ENCODE measurements around the gene CISD3. TPM values are rescaled to one million over a fixed set of nuclear protein-coding genes. Genes with fewer than 3 reads are reported as not detected.

CISD3 gene
- total and polyA plus RNA-seq, 10 of the 15 experiments (the other 5 are each of a cell fraction or from before 2014, with no cell fraction given), result 2.6 to 38.1 (median 8.1) TPM

DNA sequence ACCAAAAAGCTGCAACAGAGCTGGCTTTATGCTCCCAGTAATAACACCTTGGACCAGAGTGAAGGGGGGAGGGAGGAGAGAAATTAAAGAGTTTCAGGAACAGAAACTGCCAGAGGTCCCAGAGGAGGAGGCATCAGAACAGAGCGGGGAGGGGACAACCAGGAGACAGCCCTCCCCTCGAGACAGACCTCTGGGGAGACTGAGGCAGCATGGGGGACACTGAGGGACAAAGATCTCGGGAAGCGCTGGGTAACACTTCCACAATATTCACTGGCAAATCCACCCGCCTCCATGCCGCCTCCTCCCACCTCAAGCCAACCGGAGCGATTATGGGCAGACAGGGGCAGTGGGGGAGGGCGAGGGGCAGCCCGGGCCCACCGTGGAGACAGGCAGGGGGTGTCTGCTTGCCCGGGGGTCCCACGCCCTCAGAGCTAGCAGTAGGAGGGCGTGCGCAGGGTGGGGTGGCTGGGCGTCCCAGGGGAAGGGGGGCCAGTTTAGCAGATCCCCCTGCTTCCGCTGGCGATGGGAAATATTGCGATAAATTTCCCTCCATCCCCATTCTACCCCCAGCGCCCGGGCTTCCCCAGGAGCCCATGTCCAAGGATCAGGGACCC, 16.8 kb downstream of the CISD3 start (continued):
- no peak for TF ChIP-seq CREM (IDR thresholded peaks at IDR 0.05; ENCODE audit: low read depth)
- TF ChIP-seq CHD2 (IDR thresholded peaks at IDR 0.05; ENCODE audit: borderline replicate concordance, low read depth, low read length), result peak; percentile 3; the same call in 1 of the 2 replicates
- no peak for TF ChIP-seq KAT2A (conservative IDR thresholded peaks at IDR 0.05; ENCODE audit: control insufficient read depth, low read depth, low read length)
- TF ChIP-seq ZNF622 (IDR thresholded peaks at IDR 0.05), result no peak
- no peak for TF ChIP-seq NR2F1 (conservative IDR thresholded peaks at IDR 0.05)
- no peak for TF ChIP-seq RELA (IDR thresholded peaks at IDR 0.05; ENCODE audit: borderline replicate concordance, partially characterized antibody)
- TF ChIP-seq SIX5 (IDR thresholded peaks at IDR 0.05; ENCODE audit: low read depth, low read length, severe bottlenecking), result no peak
- TF ChIP-seq NR2C1 (IDR thresholded peaks at IDR 0.05), result no peak
- no peak for TF ChIP-seq RFX5 (IDR thresholded peaks at IDR 0.05; ENCODE audit: low read depth, low read length)
- TF ChIP-seq NBN (IDR thresholded peaks at IDR 0.05), result 0 out of 2 replicates have a peak, but pooled peaks have one; percentile 43
- TF ChIP-seq, protein P1, sequence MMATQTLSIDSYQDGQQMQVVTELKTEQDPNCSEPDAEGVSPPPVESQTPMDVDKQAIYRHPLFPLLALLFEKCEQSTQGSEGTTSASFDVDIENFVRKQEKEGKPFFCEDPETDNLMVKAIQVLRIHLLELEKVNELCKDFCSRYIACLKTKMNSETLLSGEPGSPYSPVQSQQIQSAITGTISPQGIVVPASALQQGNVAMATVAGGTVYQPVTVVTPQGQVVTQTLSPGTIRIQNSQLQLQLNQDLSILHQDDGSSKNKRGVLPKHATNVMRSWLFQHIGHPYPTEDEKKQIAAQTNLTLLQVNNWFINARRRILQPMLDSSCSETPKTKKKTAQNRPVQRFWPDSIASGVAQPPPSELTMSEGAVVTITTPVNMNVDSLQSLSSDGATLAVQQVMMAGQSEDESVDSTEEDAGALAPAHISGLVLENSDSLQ (IDR thresholded peaks at IDR 0.05), result no peak

GRCh38 chr17:38747463-38748148, 17.5 kb downstream of the CISD3 start:
- ATAC-seq (peak; percentile 11), FAIRE-seq (no peak), DNase-seq (ENCODE audit: low read depth, low spot score) (no peak)
- Histone ChIP-seq H3K4me1 (ENCODE audit: control insufficient read depth, insufficient read depth, low read length) (peaks cover 35% of the 10 kb centered on the region), H3K27ac (ENCODE audit: control insufficient read depth, insufficient read depth) (peak overlapping the region; percentile 76), H3K9me3 (replicated peaks; ENCODE audit: control insufficient read depth, insufficient read depth, low read length) (no peaks in the 10 kb centered on the region), H3K4me3 (peak overlapping the region; percentile 95), H3K36me3 (ENCODE audit: control insufficient read depth in 2 of 2, insufficient read depth in 2 of 2, low read length in 1 of 2) (no peaks in the 10 kb centered on the region), H2AFZ (ENCODE audit: control insufficient read depth, low read depth, low read length) (peak overlapping the region; percentile 55), H3K27me3 (replicated peaks in 1 of 2; ENCODE audit: control insufficient read depth in 2 of 2, insufficient read depth in 2 of 2, low read length in 1 of 2) (no peaks in the 10 kb centered on the region; a peak in 1 of 4 replicates), H4K20me1 (ENCODE audit: control insufficient read depth, insufficient read depth) (no peaks in the 10 kb centered on the region), H3K79me2 (ENCODE audit: control insufficient read depth, insufficient read depth, low read length) (peaks cover 42% of the 10 kb centered on the region), H3K4me2 (ENCODE audit: control insufficient read depth, insufficient read depth) (peak overlapping the region; percentile 81), H3K9ac (ENCODE audit: control insufficient read depth, insufficient read depth, low read length) (peak overlapping the region; percentile 77)
- intact Hi-C loops (cut with micrococcal nuclease; ENCODE audit: unreplicated experiment) (no loop called here), in situ Hi-C loops (cut with MboI) (no loop called here)
- RAD21 ChIA-PET (ENCODE audit: unreplicated experiment), result no interaction called here
- SMC1A ChIA-PET (ENCODE audit: uncharacterized antibody, unreplicated experiment), result no interaction called here
- no TSS peak for BruUV-seq (replicated peaks)
- POLR2A ChIA-PET, result no interaction called here
- 3% methylated on average over 50 of the region's 64 CpGs for WGBS (ENCODE audit: insufficient coverage, insufficient replicate concordance, low lambda C conversion rate, missing lambda C conversion rate)
- CTCF ChIA-PET, result interaction anchor here (0.7 to 2.3 kb wide), 2 partner anchors 13 to 16 kb away, joined by 5 to 11 read pairs; partner anchors contain the start of gene CISD3
- TF ChIP-seq PAX5 (IDR thresholded peaks at IDR 0.05; ENCODE audit: borderline replicate concordance, low read depth, low read length) (no peak), E4F1 (IDR thresholded peaks at IDR 0.05; ENCODE audit: borderline replicate concordance, partially characterized antibody) (no peak), ZNF622 (IDR thresholded peaks at IDR 0.05) (no peak), KAT2A (conservative IDR thresholded peaks at IDR 0.05; ENCODE audit: control insufficient read depth, low read depth, low read length) (no peak), SIN3A (IDR thresholded peaks at IDR 0.05; ENCODE audit: low read depth, low read length) (no peak)
- TF ChIP-seq, protein P2, sequence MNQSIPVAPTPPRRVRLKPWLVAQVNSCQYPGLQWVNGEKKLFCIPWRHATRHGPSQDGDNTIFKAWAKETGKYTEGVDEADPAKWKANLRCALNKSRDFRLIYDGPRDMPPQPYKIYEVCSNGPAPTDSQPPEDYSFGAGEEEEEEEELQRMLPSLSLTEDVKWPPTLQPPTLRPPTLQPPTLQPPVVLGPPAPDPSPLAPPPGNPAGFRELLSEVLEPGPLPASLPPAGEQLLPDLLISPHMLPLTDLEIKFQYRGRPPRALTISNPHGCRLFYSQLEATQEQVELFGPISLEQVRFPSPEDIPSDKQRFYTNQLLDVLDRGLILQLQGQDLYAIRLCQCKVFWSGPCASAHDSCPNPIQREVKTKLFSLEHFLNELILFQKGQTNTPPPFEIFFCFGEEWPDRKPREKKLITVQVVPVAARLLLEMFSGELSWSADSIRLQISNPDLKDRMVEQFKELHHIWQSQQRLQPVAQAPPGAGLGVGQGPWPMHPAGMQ (IDR thresholded peaks at IDR 0.05; ENCODE audit: borderline replicate concordance), result no peak

Measured in GM12878 (cell line).